HEK293 (cell line): ENCODE results near the gene RNF181.
A peak's percentile ranks its signal among the peaks of the same experiment; 100 is the strongest.

ENCODE experiments used
- CTCF ChIA-PET: fragments of 350-600 bp; formaldehyde crosslinking; extraction: SDS; loops from one replicate; lab custom pipeline; 2021; ENCODE audit warnings: antibody characterized with exemption; lab: Yijun Ruan, JAX
- POLR2A ChIA-PET: fragments of 300-600 bp; formaldehyde crosslinking; extraction: SDS; loops from one replicate; lab custom pipeline; 2020; ENCODE audit warnings: antibody characterized with exemption, inconsistent platforms; lab: Yijun Ruan, JAX
- H3K27ac ChIP-seq: fragments of 200-500 bp; sonication (Bioruptor generic); 2 replicates; pipeline ENCODE4 v1.5.1; 2014; ENCODE audit warnings: low read depth, low read length, control low read depth, inconsistent platforms; ENCODE audit errors: extremely low read depth
- H3K36me3 ChIP-seq, 2 experiments: fragments of 200-500 bp in 1 of 2; sonication (Bioruptor generic) in 1 of 2; 1 replicate in 1 of 2; 2 replicates in 1 of 2; pipeline ENCODE4 v1.5.1; 2014 to 2017; ENCODE audit warnings: inconsistent platforms in 2 of 2, low read length in 2 of 2; ENCODE audit not compliant: control insufficient read depth in 2 of 2, insufficient read depth in 1 of 2
- H3K4me1 ChIP-seq: fragments of 200-500 bp; sonication (Bioruptor generic); 2 replicates; pipeline ENCODE4 v1.5.1; 2014; ENCODE audit warnings: mild to moderate bottlenecking, low read length, inconsistent platforms; ENCODE audit not compliant: control insufficient read depth, insufficient read depth
- H3K4me3 ChIP-seq: 2 replicates; pipeline ENCODE4 v1.5.1; 2011; ENCODE audit warnings: low read depth, mild to moderate bottlenecking, control low read depth, low read length, moderate library complexity
- H3K9me3 ChIP-seq: fragments of 200-500 bp; sonication (Bioruptor generic); 2 replicates; pipeline ENCODE4 v1.5.1; 2014; ENCODE audit warnings: low read depth, low read length, inconsistent platforms; ENCODE audit not compliant: control insufficient read depth, insufficient read depth
- PRDM1 ChIP-seq: fragments of 450-650 bp; formaldehyde crosslinking; IDR thresholded peaks from 2 replicates; pipeline ENCODE4; 2016; ENCODE audit warnings: missing biosample characterization, missing genetic modification characterization
- REPIN1 ChIP-seq: fragments of 450-650 bp; formaldehyde crosslinking; IDR thresholded peaks from 2 replicates; pipeline ENCODE4 v1.5.1; 2017; ENCODE audit warnings: missing biosample characterization, missing genetic modification characterization, low read depth
- SCRT2 ChIP-seq: fragments of 450-650 bp; formaldehyde crosslinking; IDR thresholded peaks from 2 replicates; pipeline ENCODE4 v1.5.1; 2016; ENCODE audit warnings: missing biosample characterization, missing genetic modification characterization
- TSHZ1 ChIP-seq: fragments of 450-650 bp; formaldehyde crosslinking; IDR thresholded peaks from 2 replicates; pipeline ENCODE4 v1.5.1; 2016; ENCODE audit warnings: missing biosample characterization, missing genetic modification characterization, borderline replicate concordance
- ZBTB20 ChIP-seq: fragments of 450-650 bp; formaldehyde crosslinking; IDR thresholded peaks from 2 replicates; pipeline ENCODE4 v1.5.1; 2016; ENCODE audit warnings: missing biosample characterization, missing genetic modification characterization
- ZIC2 ChIP-seq: fragments of 450-650 bp; formaldehyde crosslinking; IDR thresholded peaks from 2 replicates; pipeline ENCODE4 v1.5.1; 2016; ENCODE audit warnings: missing biosample characterization, missing genetic modification characterization
- ZNF121 ChIP-seq: fragments of 450-650 bp; formaldehyde crosslinking; IDR thresholded peaks from 2 replicates; pipeline ENCODE4 v1.5.1; 2016; ENCODE audit warnings: missing biosample characterization, missing genetic modification characterization
- ZNF138 ChIP-seq: fragments of 450-650 bp; formaldehyde crosslinking; IDR thresholded peaks from 2 replicates; pipeline ENCODE4 v1.5.1; 2016; ENCODE audit warnings: missing biosample characterization, missing genetic modification characterization, borderline replicate concordance
- ZNF175 ChIP-seq: fragments of 450-650 bp; formaldehyde crosslinking; IDR thresholded peaks from 2 replicates; pipeline ENCODE4 v1.5.1; 2016; ENCODE audit warnings: missing biosample characterization, missing genetic modification characterization
- ZNF23 ChIP-seq: fragments of 450-650 bp; formaldehyde crosslinking; IDR thresholded peaks from 2 replicates; pipeline ENCODE4 v1.5.1; 2016; ENCODE audit warnings: missing biosample characterization, missing genetic modification characterization, borderline replicate concordance
- ZNF280C ChIP-seq: fragments of 450-650 bp; formaldehyde crosslinking; IDR thresholded peaks from 2 replicates; pipeline ENCODE4 v1.5.1; 2016; ENCODE audit warnings: missing biosample characterization, missing genetic modification characterization
- ZNF48 ChIP-seq: fragments of 450-650 bp; formaldehyde crosslinking; IDR thresholded peaks from 2 replicates; pipeline ENCODE4 v1.5.1; 2016; ENCODE audit warnings: missing biosample characterization, missing genetic modification characterization
- ZNF501 ChIP-seq: fragments of 450-650 bp; formaldehyde crosslinking; IDR thresholded peaks from 2 replicates; pipeline ENCODE4 v1.5.1; 2016; ENCODE audit warnings: missing biosample characterization, missing genetic modification characterization
- ZNF558 ChIP-seq: fragments of 450-650 bp; formaldehyde crosslinking; IDR thresholded peaks from 2 replicates; pipeline ENCODE4 v1.5.1; 2016; ENCODE audit warnings: missing biosample characterization, missing genetic modification characterization
- ZNF560 ChIP-seq: fragments of 450-650 bp; formaldehyde crosslinking; IDR thresholded peaks from 2 replicates; pipeline ENCODE4 v1.5.1; 2017; ENCODE audit warnings: missing biosample characterization, missing genetic modification characterization, borderline replicate concordance
- ZNF600 ChIP-seq: fragments of 450-650 bp; formaldehyde crosslinking; IDR thresholded peaks from 2 replicates; pipeline ENCODE4 v1.5.1; 2016; ENCODE audit warnings: missing biosample characterization, missing genetic modification characterization
- ZNF623 ChIP-seq: fragments of 450-650 bp; formaldehyde crosslinking; IDR thresholded peaks from 2 replicates; pipeline ENCODE4 v1.5.1; 2016; ENCODE audit warnings: missing biosample characterization, missing genetic modification characterization
- ZNF76 ChIP-seq: fragments of 450-650 bp; formaldehyde crosslinking; IDR thresholded peaks from 2 replicates; pipeline ENCODE4; 2016; ENCODE audit warnings: low read depth, missing biosample characterization, missing genetic modification characterization, borderline replicate concordance
- ZSCAN16 ChIP-seq: fragments of 450-650 bp; formaldehyde crosslinking; IDR thresholded peaks from 2 replicates; pipeline ENCODE4 v1.5.1; 2016; ENCODE audit warnings: missing biosample characterization, missing genetic modification characterization

The RNF181 gene

GRCh38 chr2:85578243-85579180 lies 17.0 kb upstream of the RNF181 start (continued):
- TF ChIP-seq ZNF280C (tag by site-specific recombination), result no peak
- no peak for TF ChIP-seq REPIN1 (tag by site-specific recombination)
- TF ChIP-seq ZNF600 (tag by site-specific recombination), result peak; percentile 64
- no peak for TF ChIP-seq ZNF558 (tag by site-specific recombination)
- TF ChIP-seq ZNF121 (tag by site-specific recombination), result no peak
- TF ChIP-seq ZNF175 (tag by site-specific recombination), result no peak
- no peak for TF ChIP-seq ZSCAN16 (tag by site-specific recombination)
- TF ChIP-seq ZNF560 (tag by site-specific recombination), result no peak
- peak; percentile 67 for TF ChIP-seq ZNF76
- peak; percentile 18; the same call in 1 of the 2 replicates for TF ChIP-seq ZBTB20
- TF ChIP-seq PRDM1 (tag by site-specific recombination), result no peak
- 0 out of 2 replicates have a peak, but pooled peaks have one; percentile 13 for TF ChIP-seq SCRT2
- TF ChIP-seq ZNF623 (tag by site-specific recombination), result no peak
- TF ChIP-seq ZNF138, result no peak
- TF ChIP-seq ZNF48, result no peak
- 0 out of 2 replicates have a peak, but pooled peaks have one; percentile 43 for TF ChIP-seq ZNF501 (tag by site-specific recombination)
- no peak for TF ChIP-seq ZNF23 (tag by site-specific recombination)
- TF ChIP-seq, all 188 proteins: peak for 7

GRCh38 chr2:85579266-85579935 lies 16.1 kb upstream of the RNF181 start:
- Histone ChIP-seq H3K9me3 (no peaks in the 10 kb centered on the region), H3K27ac (peak overlapping the region; percentile 35; the same call in 1 of the 2 replicates), H3K4me3 (no peak overlapping the region), H3K4me1 (peaks cover 14% of the 10 kb centered on the region)
- CTCF ChIA-PET, result interaction anchor here (0.6 kb wide), 1 partner anchor 29 kb away, joined by 3 read pairs; no protein-coding TSS in a partner anchor
- TF ChIP-seq TSHZ1 (tag by site-specific recombination) (no peak), ZIC2 (tag by site-specific recombination) (peak; percentile 88), ZNF600 (tag by site-specific recombination) (peak; percentile 79), ZNF76 (no peak)
- TF ChIP-seq, all 188 proteins: peak for 2
- H3K36me3 ChIP-seq, result peaks cover 0 to 20% of the 10 kb centered on the region in 2 experiments; a peak in 2 of 3 replicates
- POLR2A ChIA-PET, result interaction anchor here (0.6 to 3.8 kb wide), 4 partner anchors 8 to 64 kb away, joined by 3 to 38 read pairs (median 8); partner anchors contain the start of genes RNF181 and TMEM150A
